Measurements from ENCODE around the gene MEF2D.

Gene MEF2D

GRCh38 chr1:156443286-156443685, 57.3 kb downstream of the MEF2D start:
- no peak for DNase-seq (ENCODE audit: low spot score)

GRCh38 chr1:156440654-156441437, 59.7 kb downstream of the MEF2D start:
- DNase-seq (ENCODE audit: low spot score) = no peak

GRCh38 chr1:156439777-156440183, 60.8 kb downstream of the MEF2D start:
- DNase-seq (ENCODE audit: low spot score) = no peak

- DNase-seq (ENCODE audit: low spot score) = no peak
Observed at GRCh38 chr1:156439036-156439776, 61.4 kb downstream of the MEF2D start.

- DNase-seq (ENCODE audit: low spot score) = no peak
Observed at GRCh38 chr1:156438278-156438987, 62.1 kb downstream of the MEF2D start.

- no peak for DNase-seq (ENCODE audit: low spot score)
Observed at GRCh38 chr1:156437037-156437867, 63.3 kb downstream of the MEF2D start.

GRCh38 chr1:156436141-156437036, 64.2 kb downstream of the MEF2D start:
- no peak for DNase-seq (ENCODE audit: low spot score)

- DNase-seq (ENCODE audit: low spot score) = no peak
Observed at GRCh38 chr1:156435545-156436140, 64.9 kb downstream of the MEF2D start.

- no peak for DNase-seq (ENCODE audit: low spot score)
Observed at GRCh38 chr1:156434989-156435544, 65.5 kb downstream of the MEF2D start.

GRCh38 chr1:156433602-156434001, 67.0 kb downstream of the MEF2D start:
- DNase-seq (ENCODE audit: low spot score) = no peak

GRCh38 chr1:156433032-156433431, 67.5 kb downstream of the MEF2D start:
- DNase-seq (ENCODE audit: low spot score) = no peak

GRCh38 chr1:156432669-156433018, 67.9 kb downstream of the MEF2D start:
- DNase-seq (ENCODE audit: low spot score) = no peak

- no peak for DNase-seq (ENCODE audit: low spot score)
Observed at GRCh38 chr1:156431769-156432668, 68.6 kb downstream of the MEF2D start.

- DNase-seq (ENCODE audit: low spot score) = no peak
Observed at GRCh38 chr1:156431366-156431765, 69.2 kb downstream of the MEF2D start.

GRCh38 chr1:156430866-156431265, 69.7 kb downstream of the MEF2D start:
- no peak for DNase-seq (ENCODE audit: low spot score)

- DNase-seq (ENCODE audit: low spot score) = no peak
Observed at GRCh38 chr1:156430303-156430702, 70.3 kb downstream of the MEF2D start.

- DNase-seq (ENCODE audit: low spot score) = no peak
Observed at GRCh38 chr1:156429313-156430060, 71.1 kb downstream of the MEF2D start.

- no peak for DNase-seq (ENCODE audit: low spot score)
Observed at GRCh38 chr1:156428746-156429288, 71.8 kb downstream of the MEF2D start.

Data from COLO829 (cell line).